Prostate gland (tissue), 2 donors: ENCODE results near the gene SH2D3C.

ENCODE experiments used
- POLR2A ChIP-seq: fragments of 450-650 bp; IDR thresholded peaks from one replicate; pipeline ENCODE4 v1.6.1; 2016; ENCODE audit warnings: antibody characterized with exemption, mild to moderate bottlenecking
- POLR2AphosphoS5 ChIP-seq: sonication (generic); formaldehyde crosslinking; IDR thresholded peaks from one replicate; pipeline ENCODE4 v1.6.1; 2017; ENCODE audit warnings: antibody characterized with exemption
- TF ChIP-seq, protein P1 (sequence below), 4 experiments: fragments of 200-600 bp in 2 of 4; fragments of 450-650 bp in 2 of 4; sonication (generic) in 2 of 4; IDR thresholded peaks; 1 replicate in 3 of 4; 2 replicates in 1 of 4; pipeline ENCODE4 v1.5.1; 2016 to 2019; ENCODE audit warnings: antibody characterized with exemption in 4 of 4, mild to moderate bottlenecking in 2 of 4, moderate library complexity in 2 of 4

DNA sequence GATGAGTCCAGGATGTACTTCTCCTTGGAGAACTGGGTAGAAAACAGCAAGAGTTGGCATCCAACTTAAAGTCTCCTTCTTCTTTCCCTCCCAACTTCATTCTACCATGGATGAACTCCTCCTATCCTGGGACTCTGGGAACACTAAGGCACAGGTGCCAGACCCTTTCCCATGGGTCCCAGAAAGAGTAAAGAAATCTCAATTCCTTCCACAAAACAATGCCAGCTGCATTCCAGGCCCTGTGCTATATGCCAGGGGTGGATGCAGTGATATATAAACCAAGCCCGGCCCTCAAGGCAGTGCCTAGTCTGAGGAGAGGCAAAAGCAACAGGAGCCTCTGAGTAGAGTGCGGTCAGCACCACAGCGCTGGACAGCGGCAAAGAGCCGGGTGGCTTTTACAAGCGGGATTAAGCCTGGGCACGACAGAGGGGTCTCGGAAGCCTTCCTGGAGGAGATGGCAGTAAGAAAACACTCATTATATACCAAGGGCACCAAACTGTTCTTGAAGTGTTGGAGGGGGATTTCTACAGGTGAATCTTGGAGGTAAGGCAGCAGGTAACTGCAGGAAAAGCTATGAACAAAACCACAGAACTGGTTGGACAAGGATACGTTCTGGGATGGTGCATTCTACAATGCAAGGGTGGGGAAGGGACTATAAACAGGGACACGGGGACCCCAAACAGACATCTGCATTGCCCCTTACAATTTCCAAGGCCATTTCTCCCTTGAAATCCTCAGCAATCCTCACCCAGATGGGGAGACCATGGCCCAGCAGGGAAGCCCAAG lies 27.0 kb downstream of the SH2D3C start:
- TF ChIP-seq, protein P1, sequence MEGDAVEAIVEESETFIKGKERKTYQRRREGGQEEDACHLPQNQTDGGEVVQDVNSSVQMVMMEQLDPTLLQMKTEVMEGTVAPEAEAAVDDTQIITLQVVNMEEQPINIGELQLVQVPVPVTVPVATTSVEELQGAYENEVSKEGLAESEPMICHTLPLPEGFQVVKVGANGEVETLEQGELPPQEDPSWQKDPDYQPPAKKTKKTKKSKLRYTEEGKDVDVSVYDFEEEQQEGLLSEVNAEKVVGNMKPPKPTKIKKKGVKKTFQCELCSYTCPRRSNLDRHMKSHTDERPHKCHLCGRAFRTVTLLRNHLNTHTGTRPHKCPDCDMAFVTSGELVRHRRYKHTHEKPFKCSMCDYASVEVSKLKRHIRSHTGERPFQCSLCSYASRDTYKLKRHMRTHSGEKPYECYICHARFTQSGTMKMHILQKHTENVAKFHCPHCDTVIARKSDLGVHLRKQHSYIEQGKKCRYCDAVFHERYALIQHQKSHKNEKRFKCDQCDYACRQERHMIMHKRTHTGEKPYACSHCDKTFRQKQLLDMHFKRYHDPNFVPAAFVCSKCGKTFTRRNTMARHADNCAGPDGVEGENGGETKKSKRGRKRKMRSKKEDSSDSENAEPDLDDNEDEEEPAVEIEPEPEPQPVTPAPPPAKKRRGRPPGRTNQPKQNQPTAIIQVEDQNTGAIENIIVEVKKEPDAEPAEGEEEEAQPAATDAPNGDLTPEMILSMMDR (IDR thresholded peaks at IDR 0.05): no peak
- TF ChIP-seq POLR2AphosphoS5: no peak
- no peak for TF ChIP-seq POLR2A
